ENCODE measurements around the gene DPCD. TPM values are rescaled to one million over a fixed set of nuclear protein-coding genes. Genes with fewer than 3 reads are reported as not detected.

The DPCD gene
- total RNA-seq, 1 donor from 2014 or later = 71.1 TPM

- no peaks in the 10 kb centered on the region for H4K20me1 ChIP-seq (ENCODE audit: low read depth)
- no peak overlapping the region for H3K27ac Mint-ChIP-seq
These were observed 37.2 kb upstream of the DPCD start for GRCh38 chr10:101550965-101551364.

GRCh38 chr10:101552442-101552841 is 35.7 kb upstream of the DPCD start:
- no peaks in the 10 kb centered on the region for H3K4me1 ChIP-seq

More at GRCh38 chr10:101550965-101551364, 37.2 kb upstream of the DPCD start:
- Mint-ChIP-seq H3K36me3 (peaks cover 16% of the 10 kb centered on the region), H3K9me3 (no peaks in the 10 kb centered on the region), H3K27me3 (ENCODE audit: insufficient read depth, low read depth) (no peaks in the 10 kb centered on the region), H3K4me1 (peaks cover 2% of the 10 kb centered on the region), H3K4me3 (no peak overlapping the region)
- Histone ChIP-seq H3K4me2 (no peak overlapping the region), H3F3A (ENCODE audit: low read depth) (no peaks in the 10 kb centered on the region), H3K4me3 (no peak overlapping the region), H2AFZ (replicated peaks) (no peak overlapping the region), H3K36me3 (no peaks in the 10 kb centered on the region), H3K9me3 (ENCODE audit: low read depth) (no peaks in the 10 kb centered on the region), H3K4me1 (no peaks in the 10 kb centered on the region), H3K9ac (no peak overlapping the region), H3K27me3 (no peaks in the 10 kb centered on the region), H3K79me2 (ENCODE audit: low read depth) (no peaks in the 10 kb centered on the region), H3K27ac (no peak overlapping the region)
- TF ChIP-seq EZH2phosphoT487 (IDR thresholded peaks at IDR 0.05) = no peak
- no peak for TF ChIP-seq EZH2 (IDR thresholded peaks at IDR 0.05)
- TF ChIP-seq CTCF (IDR thresholded peaks at IDR 0.05) = no peak
- DNase-seq (ENCODE audit: low spot score) = no peak

GRCh38 chr10:101557541-101557940 is 30.6 kb upstream of the DPCD start:
- peaks cover 5% of the 10 kb centered on the region for H3K36me3 Mint-ChIP-seq
- no peak overlapping the region for H3K4me3 ChIP-seq
- no peaks in the 10 kb centered on the region for H3F3A ChIP-seq (ENCODE audit: low read depth)
- H3K27me3 ChIP-seq = no peaks in the 10 kb centered on the region
- H3K4me3 Mint-ChIP-seq = no peak overlapping the region
- DNase-seq (ENCODE audit: low spot score) = no peak
- no peak overlapping the region for H3K27ac Mint-ChIP-seq
- H3K9ac ChIP-seq = no peak overlapping the region
- H3K9me3 ChIP-seq (ENCODE audit: low read depth) = no peaks in the 10 kb centered on the region
- no peaks in the 10 kb centered on the region for H4K20me1 ChIP-seq (ENCODE audit: low read depth)
- H3K36me3 ChIP-seq = no peaks in the 10 kb centered on the region
- no peak overlapping the region for H2AFZ ChIP-seq (replicated peaks)
- peaks cover 8% of the 10 kb centered on the region for H3K27me3 Mint-ChIP-seq (ENCODE audit: insufficient read depth, low read depth)
- no peak overlapping the region for H3K27ac ChIP-seq
- no peak overlapping the region for H3K4me2 ChIP-seq
- H3K9me3 Mint-ChIP-seq = no peaks in the 10 kb centered on the region
- no peaks in the 10 kb centered on the region for H3K79me2 ChIP-seq (ENCODE audit: low read depth)
- no peaks in the 10 kb centered on the region for H3K4me1 ChIP-seq
- TF ChIP-seq EZH2 (IDR thresholded peaks at IDR 0.05) (no peak), EZH2phosphoT487 (IDR thresholded peaks at IDR 0.05) (no peak), CTCF (IDR thresholded peaks at IDR 0.05) (no peak)
- H3K4me1 Mint-ChIP-seq = no peaks in the 10 kb centered on the region

More at GRCh38 chr10:101552442-101552841, 35.7 kb upstream of the DPCD start:
- H4K20me1 ChIP-seq (ENCODE audit: low read depth) = no peaks in the 10 kb centered on the region
- no peak overlapping the region for H2AFZ ChIP-seq (replicated peaks)
- TF ChIP-seq EZH2 (IDR thresholded peaks at IDR 0.05) (no peak), EZH2phosphoT487 (IDR thresholded peaks at IDR 0.05) (no peak), CTCF (IDR thresholded peaks at IDR 0.05) (no peak)
- H3K36me3 ChIP-seq = no peaks in the 10 kb centered on the region
- Mint-ChIP-seq H3K36me3 (peaks cover 16% of the 10 kb centered on the region), H3K4me1 (peaks cover 2% of the 10 kb centered on the region), H3K4me3 (no peak overlapping the region), H3K27me3 (ENCODE audit: insufficient read depth, low read depth) (no peaks in the 10 kb centered on the region), H3K9me3 (no peaks in the 10 kb centered on the region), H3K27ac (no peak overlapping the region)
- DNase-seq (ENCODE audit: low spot score) = no peak
- no peaks in the 10 kb centered on the region for H3K79me2 ChIP-seq (ENCODE audit: low read depth)
- H3K27ac ChIP-seq = no peak overlapping the region
- no peaks in the 10 kb centered on the region for H3K9me3 ChIP-seq (ENCODE audit: low read depth)
- no peaks in the 10 kb centered on the region for H3K27me3 ChIP-seq
- no peak overlapping the region for H3K4me3 ChIP-seq
- H3K9ac ChIP-seq = no peak overlapping the region
- H3K4me2 ChIP-seq = no peak overlapping the region
- no peaks in the 10 kb centered on the region for H3F3A ChIP-seq (ENCODE audit: low read depth)
